C1 segment of cervical spinal cord (tissue), 14 donors: ENCODE measurements around the gene AFG3L2.

Experiments
- DNase-seq, 14 donors: peaks; one replicate each; lab custom pipeline; 2025; lab: John Stamatoyannopoulos, UW

The AFG3L2 gene

GRCh38 chr18:12325726-12326245, 51.2 kb downstream of the AFG3L2 start:
- DNase-seq = no peak

GRCh38 chr18:12324991-12325725, 51.9 kb downstream of the AFG3L2 start:
- no peak for DNase-seq

GRCh38 chr18:12321333-12321732, 55.7 kb downstream of the AFG3L2 start:
- no peak for DNase-seq

- no peak for DNase-seq
Observed at GRCh38 chr18:12318857-12319256, 58.2 kb downstream of the AFG3L2 start.

- DNase-seq = peak in 1 of 14 donors; percentile 21
Observed at GRCh38 chr18:12318334-12318697, 58.7 kb downstream of the AFG3L2 start.

GRCh38 chr18:12317664-12318333, 59.2 kb downstream of the AFG3L2 start:
- no peak for DNase-seq

GRCh38 chr18:12315911-12316310, 61.1 kb downstream of the AFG3L2 start:
- no peak for DNase-seq

- DNase-seq = no peak
Observed at GRCh38 chr18:12315490-12315889, 61.5 kb downstream of the AFG3L2 start.

- DNase-seq = no peak
Observed at GRCh38 chr18:12314591-12315305, 62.3 kb downstream of the AFG3L2 start.

- no peak for DNase-seq
Observed at GRCh38 chr18:12313530-12314245, 63.3 kb downstream of the AFG3L2 start.

- DNase-seq = no peak
Observed at GRCh38 chr18:12312976-12313375, 64.1 kb downstream of the AFG3L2 start.

- DNase-seq = no peak
Observed at GRCh38 chr18:12310762-12311161, 66.3 kb downstream of the AFG3L2 start.

- DNase-seq = no peak
Observed at GRCh38 chr18:12309683-12310198, 67.3 kb downstream of the AFG3L2 start.

- peak in 2 of 14 donors; percentile 31 to 60 for DNase-seq
Observed at GRCh38 chr18:12308386-12309100, 68.5 kb downstream of the AFG3L2 start.

GRCh38 chr18:12307701-12308385, 69.2 kb downstream of the AFG3L2 start, which contains the start of gene TUBB6:
TSS of gene TUBB6 (plus strand) at chr18:12308241. CDS start at chr18:12308293, 52 bp downstream.
- peak in 1 of 14 donors; percentile 26 for DNase-seq

GRCh38 chr18:12306752-12307700, 70.0 kb downstream of the AFG3L2 start:
- DNase-seq = peak in 1 of 14 donors; percentile 11

- DNase-seq = no peak
Observed at GRCh38 chr18:12305930-12306629, 70.9 kb downstream of the AFG3L2 start.

GRCh38 chr18:12305211-12305610, 71.8 kb downstream of the AFG3L2 start:
- no peak for DNase-seq
